Muscle of leg (tissue), 11 donors: ENCODE measurements around the gene STAG1. TPM values are rescaled to one million over a fixed set of nuclear protein-coding genes. Genes with fewer than 3 reads are reported as not detected.
"Not testable (repeated sequence)": the region's sequence is repeated elsewhere in the genome, so short reads cannot be mapped to it uniquely, and the experiment has no call there.

Experiments
- DNase-seq: peaks from one replicate; pipeline ENCODE4 v3.0.0; 2013
- H3K27ac ChIP-seq: one replicate; pipeline ENCODE4 v1.5.1; 2013; ENCODE audit warnings: mild to moderate bottlenecking, low read length, control low read depth
- H3K27me3 ChIP-seq: one replicate; pipeline ENCODE4 v1.6.1; 2013; ENCODE audit warnings: low read length; ENCODE audit not compliant: control insufficient read depth, insufficient read depth
- H3K36me3 ChIP-seq: one replicate; pipeline ENCODE4 v1.6.1; 2013; ENCODE audit warnings: low read length; ENCODE audit not compliant: control insufficient read depth, insufficient read depth
- H3K4me1 ChIP-seq: one replicate; pipeline ENCODE4 v1.6.1; 2013; ENCODE audit warnings: low read length; ENCODE audit not compliant: control insufficient read depth, insufficient read depth
- H3K4me3 ChIP-seq: one replicate; pipeline ENCODE4 v1.5.1; 2013; ENCODE audit warnings: low read length, control low read depth
- H3K9me3 ChIP-seq: replicated peaks from 2 replicates; pipeline ENCODE4 v1.6.1; 2013; ENCODE audit warnings: low read depth, low read length; ENCODE audit not compliant: control insufficient read depth
- whole genome bisulfite sequencing: methylation state at CpG from one replicate; pipeline ENCODE4 v1.1.5; 2013; ENCODE audit warnings: missing lambda C conversion rate; ENCODE audit not compliant: insufficient coverage; 5-methylcytosine and 5-hydroxymethylcytosine counted together
- polyA plus RNA-seq, 8 donors: library from polyadenylated mRNA; unstranded; fragments of 120-200 nt; gene quantifications; one replicate each; pipeline versions ENCODE4 v1.2.1 to v1.2.3, GENCODE V29; 2013; ENCODE audit warnings: inconsistent platforms in 1 of 8, low replicate concordance in 1 of 8; ENCODE audit not compliant: insufficient read length in 8 of 8, insufficient read depth in 1 of 8
- total RNA-seq: library from RNA; stranded (reverse); fragments of 120-200 nt; gene quantifications from one replicate; pipeline ENCODE4 v1.2.4, GENCODE V29; 2013

Gene STAG1
- total and polyA plus RNA-seq, 9 donors = 22.9 to 52.2 (median 32.9) TPM

DNA sequence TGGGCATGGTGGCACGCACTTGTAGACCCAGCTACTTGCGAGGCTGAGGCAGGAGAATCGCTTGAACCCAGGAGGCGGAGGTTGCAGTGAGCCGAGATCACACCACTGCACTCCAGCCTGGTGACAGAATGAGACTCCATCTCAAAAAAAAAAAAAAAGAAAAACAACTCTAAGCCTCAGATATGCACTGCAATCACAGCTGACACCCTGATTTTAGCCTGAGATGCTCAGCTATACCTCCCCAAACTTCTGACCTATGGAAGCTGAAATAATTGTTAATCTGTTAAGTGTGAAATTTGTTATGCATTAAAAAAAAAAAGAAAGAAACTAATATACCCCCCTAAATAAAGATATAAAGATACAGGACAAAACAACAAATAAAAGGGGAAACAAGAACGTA is 2.6 kb downstream of the STAG1 start:
- peak overlapping the region; percentile 97 for H3K27ac ChIP-seq
- H3K27me3 ChIP-seq, DNase-seq, H3K36me3 ChIP-seq, H3K4me3 ChIP-seq, H3K9me3 ChIP-seq: not testable (repeated sequence)
- peaks cover 16% of the 10 kb centered on the region for H3K4me1 ChIP-seq
- no CpG with 5 or more reads among the region's 6 CpGs for WGBS

DNA sequence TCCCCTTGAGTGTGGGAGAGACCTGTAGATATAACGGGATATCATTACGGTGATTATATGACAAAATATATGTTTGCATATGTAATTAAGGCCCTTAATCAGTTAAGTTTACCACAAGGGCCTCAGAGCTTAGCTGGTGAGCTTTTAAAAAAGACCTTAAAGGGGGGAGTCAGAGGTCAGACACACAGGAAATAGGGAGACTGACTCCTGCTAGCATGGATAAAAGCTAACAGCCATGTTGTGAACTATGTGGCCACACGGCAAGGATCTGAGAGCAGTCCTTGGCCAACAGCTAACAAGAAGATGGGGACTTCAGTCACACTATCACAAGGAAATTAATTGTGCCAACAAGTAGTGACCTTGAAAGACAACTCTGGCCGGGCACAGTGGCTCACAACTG is 3.1 kb downstream of the STAG1 start:
- Histone ChIP-seq H3K4me1 (peaks cover 16% of the 10 kb centered on the region), H3K27me3 (no peaks in the 10 kb centered on the region), H3K27ac (no peak overlapping the region), H3K4me3 (no peak overlapping the region), H3K36me3 (peaks cover 2% of the 10 kb centered on the region), H3K9me3 (peaks cover under 1% of the 10 kb centered on the region)
- no peak for DNase-seq
- no CpG with 5 or more reads among the region's 4 CpGs for WGBS

DNA sequence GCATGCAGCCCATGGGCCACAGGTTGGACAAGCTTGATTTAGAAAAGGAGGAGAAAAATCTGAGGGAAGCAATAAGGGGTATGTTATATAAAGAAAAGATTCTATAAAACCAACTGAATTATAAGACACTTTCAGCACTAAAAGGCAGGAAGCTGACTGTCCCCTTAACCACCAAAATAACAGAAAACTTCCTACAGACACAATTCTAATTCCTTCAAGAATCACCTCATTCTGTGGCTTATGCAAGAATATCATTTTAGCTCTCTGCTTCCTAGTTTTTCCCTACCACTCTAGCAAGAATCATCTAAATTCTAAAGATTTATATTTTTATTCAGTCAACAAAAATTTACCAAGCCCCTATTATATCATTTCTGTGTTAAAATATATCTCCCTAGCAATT is 6.3 kb downstream of the STAG1 start:
- peaks cover 2% of the 10 kb centered on the region for H3K36me3 ChIP-seq
- no peak for DNase-seq
- H3K4me1 ChIP-seq = peaks cover 7% of the 10 kb centered on the region
- no peaks in the 10 kb centered on the region for H3K27me3 ChIP-seq
- H3K9me3 ChIP-seq = peaks cover 18% of the 10 kb centered on the region
- H3K4me3 ChIP-seq = no peak overlapping the region
- no peak overlapping the region for H3K27ac ChIP-seq

DNA sequence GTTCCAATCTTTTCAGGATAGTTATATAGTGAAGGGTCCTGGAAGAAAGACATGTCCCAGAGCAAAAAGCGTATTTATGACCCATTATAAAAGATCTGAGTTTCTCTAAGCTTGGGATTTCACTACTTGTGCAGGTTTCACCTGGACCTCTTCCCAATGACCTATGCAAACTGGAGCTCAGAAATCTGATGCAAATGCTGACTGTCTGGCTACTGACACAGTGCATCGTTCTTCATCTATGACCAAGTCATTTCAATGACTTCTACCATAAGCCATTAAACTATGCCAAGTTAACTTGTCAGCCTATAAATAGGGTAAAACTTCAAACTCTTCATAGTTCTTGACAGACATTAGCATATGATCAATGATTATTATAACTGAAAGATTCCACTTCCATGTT is 11.1 kb downstream of the STAG1 start:
- WGBS = no CpG with 5 or more reads among the region's 2 CpGs
- DNase-seq = no peak

DNA sequence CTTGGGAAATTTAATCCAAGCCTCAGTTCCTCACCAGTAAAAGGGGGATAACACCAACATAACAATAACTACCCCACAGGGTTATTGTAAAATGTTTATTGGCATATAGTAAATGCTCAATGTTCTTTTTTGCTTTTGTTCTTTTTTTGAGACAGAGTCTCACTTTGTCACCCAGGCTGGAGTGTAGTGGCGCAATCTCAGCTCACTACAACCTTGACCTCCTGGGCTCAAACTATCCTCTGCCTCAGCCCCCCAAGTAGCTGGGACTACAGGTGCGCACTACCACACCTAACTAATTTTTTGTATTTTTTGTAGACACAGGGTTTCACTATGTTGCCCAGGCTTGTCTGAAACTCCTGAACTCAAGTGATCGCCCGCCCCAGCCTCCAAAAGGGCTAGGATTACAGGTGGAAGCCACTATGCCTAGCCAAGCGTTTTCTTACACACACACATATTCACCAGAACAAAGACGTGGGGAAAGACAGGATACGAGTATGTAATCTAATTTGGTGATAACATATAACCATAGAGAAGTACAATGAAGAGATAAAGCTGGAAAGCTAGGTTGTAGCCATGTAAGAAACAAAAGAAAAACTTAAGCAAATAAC is 11.7 kb downstream of the STAG1 start:
- Histone ChIP-seq H3K36me3 (peaks cover 4% of the 10 kb centered on the region), H3K27me3 (no peaks in the 10 kb centered on the region), H3K4me3 (no peak overlapping the region), H3K27ac (no peak overlapping the region), H3K9me3 (peaks cover 18% of the 10 kb centered on the region), H3K4me1 (no peaks in the 10 kb centered on the region)
- DNase-seq = no peak
- no CpG with 5 or more reads among the region's 7 CpGs for WGBS

More for the DNA sequence above, 11.1 kb downstream of the STAG1 start:
- Histone ChIP-seq H3K9me3 (peaks cover 18% of the 10 kb centered on the region), H3K4me3 (no peak overlapping the region), H3K4me1 (no peaks in the 10 kb centered on the region), H3K27me3 (no peaks in the 10 kb centered on the region), H3K27ac (no peak overlapping the region), H3K36me3 (peaks cover 5% of the 10 kb centered on the region)

DNA sequence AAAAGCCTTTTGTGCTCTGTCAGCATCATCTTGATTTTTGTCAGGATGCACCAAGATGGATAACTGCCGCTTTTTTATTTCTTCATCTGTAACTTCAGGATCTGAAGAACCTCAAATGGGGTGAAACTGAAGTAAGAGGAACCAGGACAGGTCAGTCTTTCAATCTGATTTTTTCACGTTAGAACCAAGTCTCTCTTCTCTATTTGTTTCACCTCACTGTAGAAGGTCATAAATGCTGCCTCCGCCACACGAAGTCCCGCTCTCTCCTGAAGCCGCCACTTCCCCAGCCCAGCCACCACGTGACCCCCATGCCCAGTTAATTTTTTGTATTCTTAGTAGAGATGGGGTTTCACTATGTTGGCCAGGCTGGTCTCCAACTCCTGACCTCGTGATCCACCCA is 15.2 kb downstream of the STAG1 start:
- H3K27ac ChIP-seq, DNase-seq, H3K9me3 ChIP-seq, H3K27me3 ChIP-seq, H3K4me3 ChIP-seq, H3K36me3 ChIP-seq, H3K4me1 ChIP-seq: not testable (repeated sequence)
- WGBS = 100% methylated on average over 1 of the region's 8 CpGs

DNA sequence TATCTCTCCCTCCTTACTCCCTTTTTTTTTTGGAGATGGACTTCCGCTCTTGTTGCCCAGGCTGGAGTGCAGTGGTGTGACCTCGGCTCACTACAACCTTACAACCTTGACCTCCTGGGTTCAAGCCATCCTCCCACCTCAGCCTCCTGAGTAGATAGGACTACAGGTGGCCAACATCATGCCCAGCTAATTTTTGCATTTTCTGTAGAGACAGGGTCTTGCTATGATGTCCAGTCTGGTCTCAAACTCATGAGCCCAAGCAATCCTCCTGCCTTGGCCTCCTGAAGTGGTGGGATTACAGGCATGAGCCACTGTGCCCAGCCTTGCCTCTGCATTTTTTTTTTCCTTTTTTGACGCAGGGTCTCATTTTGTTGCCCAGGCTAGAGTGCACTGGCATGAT is 17.1 kb downstream of the STAG1 start:
- H3K36me3 ChIP-seq = peaks cover 7% of the 10 kb centered on the region
- no peaks in the 10 kb centered on the region for H3K4me1 ChIP-seq
- WGBS = 100% methylated on average over 1 of the region's 3 CpGs
- H3K27ac ChIP-seq = no peak overlapping the region
- no peaks in the 10 kb centered on the region for H3K9me3 ChIP-seq
- no peak overlapping the region for H3K4me3 ChIP-seq
- no peaks in the 10 kb centered on the region for H3K27me3 ChIP-seq
- DNase-seq = no peak

DNA sequence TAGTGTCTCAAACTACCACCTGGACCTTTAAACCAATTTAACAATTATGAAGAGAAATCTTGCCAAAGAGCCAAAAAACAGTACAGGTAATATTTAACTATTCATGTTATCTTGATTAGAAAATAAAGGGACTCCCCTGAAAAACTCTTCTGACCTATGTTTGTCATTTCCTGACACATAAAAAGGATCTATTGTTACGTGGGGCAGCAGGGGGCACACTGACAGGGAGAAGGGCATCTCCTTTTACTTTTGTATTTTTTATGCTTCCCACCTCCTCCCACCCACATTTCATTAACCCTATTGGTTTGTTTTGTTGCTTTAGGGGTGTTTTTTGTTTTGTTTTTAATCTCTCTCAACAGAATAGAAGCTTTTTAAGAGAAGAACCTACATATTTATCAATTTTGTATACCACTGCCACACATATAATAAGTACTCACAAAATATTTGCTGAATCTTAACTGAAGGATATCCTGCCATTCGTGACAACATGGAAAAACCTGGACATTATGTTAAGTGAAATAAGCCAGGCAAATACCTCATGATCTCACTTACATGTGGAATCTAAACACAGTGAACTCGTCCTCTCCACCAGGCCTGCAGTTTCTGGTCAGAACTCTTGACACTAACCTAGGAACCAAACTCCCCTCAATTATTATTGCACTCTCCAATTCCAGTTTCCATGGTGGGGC is 17.7 kb downstream of the STAG1 start:
- Histone ChIP-seq H3K4me1 (no peaks in the 10 kb centered on the region), H3K27me3 (no peaks in the 10 kb centered on the region), H3K9me3 (no peaks in the 10 kb centered on the region), H3K27ac (no peak overlapping the region), H3K36me3 (peaks cover 7% of the 10 kb centered on the region), H3K4me3 (no peak overlapping the region)
- WGBS = 71% methylated on average over 1 of the region's 3 CpGs
- DNase-seq = peak; percentile 26

DNA sequence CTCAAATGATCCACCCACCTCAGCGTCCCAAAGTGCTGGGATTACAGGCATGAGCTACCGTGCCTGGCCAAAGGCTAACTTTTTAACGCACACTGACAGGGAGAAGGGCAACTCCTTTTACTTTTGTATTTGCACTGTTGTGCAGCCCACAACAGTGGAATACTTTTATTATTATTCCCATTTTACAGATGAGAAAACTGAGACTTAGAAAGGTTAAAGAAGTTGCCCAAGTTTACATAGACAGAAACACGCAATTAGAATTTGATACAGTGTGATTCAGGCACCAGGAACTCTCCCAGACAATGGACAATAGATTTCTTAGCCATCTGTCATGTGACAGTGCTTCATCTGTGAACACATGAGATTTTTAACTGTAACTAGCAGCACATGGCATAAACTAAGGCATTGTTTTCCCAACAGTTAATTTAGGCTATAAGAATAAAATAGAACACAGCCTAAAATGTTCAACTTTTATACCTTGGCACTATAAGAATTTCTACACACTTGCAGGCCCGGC is 18.8 kb downstream of the STAG1 start:
- Histone ChIP-seq H3K4me1 (no peaks in the 10 kb centered on the region), H3K27ac (no peak overlapping the region), H3K36me3 (peaks cover 7% of the 10 kb centered on the region), H3K27me3 (no peaks in the 10 kb centered on the region), H3K4me3 (no peak overlapping the region), H3K9me3 (no peaks in the 10 kb centered on the region)
- DNase-seq = no peak
- WGBS = 90% methylated on average over 4 of the region's 5 CpGs

DNA sequence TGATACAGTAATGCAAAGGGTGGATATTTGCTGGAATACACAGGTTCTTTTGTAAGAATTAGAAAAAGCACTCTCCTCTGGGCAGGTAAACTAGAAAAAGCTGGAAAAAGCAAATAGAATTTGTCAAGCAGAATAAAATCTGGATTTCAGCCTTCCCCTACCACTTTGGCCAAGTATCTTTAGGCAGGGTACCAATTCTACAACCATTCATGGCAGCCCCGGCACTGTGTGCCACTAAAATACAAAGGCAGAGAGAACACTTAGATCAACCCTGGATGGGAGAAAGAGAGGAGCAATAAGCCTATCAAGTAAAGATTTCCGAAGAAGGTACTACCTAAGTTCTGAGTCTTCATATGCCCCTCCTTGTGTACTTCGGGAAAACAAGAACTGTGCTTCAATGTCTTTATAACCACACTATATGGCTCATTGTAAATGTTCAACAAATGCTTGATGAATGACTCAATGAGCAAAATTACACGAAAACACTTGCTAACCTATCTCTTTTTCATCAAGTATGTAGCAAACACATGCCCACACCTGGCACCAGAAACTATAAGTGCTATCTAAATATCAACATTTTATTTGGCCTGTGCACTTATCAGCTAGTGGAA is 20.8 kb downstream of the STAG1 start:
- H3K27ac ChIP-seq = no peak overlapping the region
- peaks cover 4% of the 10 kb centered on the region for H3K36me3 ChIP-seq
- WGBS = 80% methylated on average over 2 of the region's 4 CpGs
- DNase-seq = no peak
- no peaks in the 10 kb centered on the region for H3K9me3 ChIP-seq
- H3K4me1 ChIP-seq = no peaks in the 10 kb centered on the region
- H3K27me3 ChIP-seq = no peaks in the 10 kb centered on the region
- no peak overlapping the region for H3K4me3 ChIP-seq
